ENCODE measurements around the gene KL.

KL gene

GRCh38 chr13:33006134-33006533 lies 10.1 kb upstream of the KL start:
- DNase-seq, result no peak

GRCh38 chr13:33006638-33007037 lies 9.6 kb upstream of the KL start:
- no peak for DNase-seq

- DNase-seq, result no peak
These were observed 9.0 kb upstream of the KL start for GRCh38 chr13:33007237-33007636.

GRCh38 chr13:33007950-33008349 lies 8.3 kb upstream of the KL start:
- DNase-seq, result no peak

- DNase-seq, result no peak
These were observed 7.1 kb upstream of the KL start for GRCh38 chr13:33008946-33009722.

- DNase-seq, result no peak
These were observed 4.3 kb upstream of the KL start for GRCh38 chr13:33011828-33012470.

- no peak for DNase-seq
These were observed 1.9 kb upstream of the KL start for GRCh38 chr13:33014291-33014690.

GRCh38 chr13:33015241-33015668 lies 968 bp upstream of the KL start:
- no peak for DNase-seq

GRCh38 chr13:33015791-33016323 lies 366 bp upstream of the KL start:
- DNase-seq, result no peak

- DNase-seq, result no peak
These were observed 1.2 kb downstream of the KL start for GRCh38 chr13:33017323-33017929.

- DNase-seq, result no peak
These were observed 2.7 kb downstream of the KL start for GRCh38 chr13:33018886-33019285.

GRCh38 chr13:33022986-33023385 lies 6.8 kb downstream of the KL start:
- DNase-seq, result no peak

- no peak for DNase-seq
These were observed 9.1 kb downstream of the KL start for GRCh38 chr13:33025220-33025744.

- DNase-seq, result no peak
These were observed 10.4 kb downstream of the KL start for GRCh38 chr13:33026489-33027152.

- DNase-seq, result no peak
These were observed 12.4 kb downstream of the KL start for GRCh38 chr13:33028620-33029019.

- no peak for DNase-seq
These were observed 15.1 kb downstream of the KL start for GRCh38 chr13:33031277-33031676.

GRCh38 chr13:33032037-33032625 lies 15.9 kb downstream of the KL start:
- DNase-seq, result no peak

- no peak for DNase-seq
These were observed 17.0 kb downstream of the KL start for GRCh38 chr13:33033051-33033812.

- no peak for DNase-seq
These were observed 17.8 kb downstream of the KL start for GRCh38 chr13:33033986-33034385.

GRCh38 chr13:33034882-33035520 lies 18.8 kb downstream of the KL start:
- DNase-seq, result no peak

GRCh38 chr13:33037673-33038072 lies 21.4 kb downstream of the KL start:
- no peak for DNase-seq
